ENCODE measurements around the gene CCL24. TPM values are rescaled to one million over a fixed set of nuclear protein-coding genes. Genes with fewer than 3 reads are reported as not detected.

The CCL24 gene
- total RNA-seq, 1 experiment from 2014 or later, result not detected

DNA sequence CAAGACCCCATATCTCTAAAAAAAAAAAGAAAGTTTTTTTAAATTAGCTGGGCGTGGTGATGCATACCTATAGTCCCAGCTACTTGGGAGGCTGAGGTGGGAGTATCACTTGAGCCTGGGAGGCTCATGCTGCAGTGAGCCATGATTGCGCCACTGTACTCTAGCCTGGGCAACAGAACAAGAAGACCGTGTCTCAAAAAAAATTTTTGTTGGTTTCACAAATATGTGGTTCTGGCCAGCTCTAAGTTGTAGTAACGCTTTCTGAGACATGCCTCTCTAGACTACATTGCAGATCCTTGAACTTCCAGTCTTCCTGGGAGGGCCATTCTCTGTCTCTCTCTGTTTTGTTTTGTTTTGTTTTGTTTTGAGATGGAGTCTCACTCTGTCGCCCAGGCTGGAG is 40.6 kb upstream of the CCL24 start:
- H3K27ac ChIP-seq (ENCODE audit: low read length), result no peak overlapping the region
- in situ Hi-C loops (cut with HindIII; ENCODE audit: low pct_unique_long_range_greater_than_20kb, low sequenced_read_pairs), result no loop called here
- TF ChIP-seq TCF7L2 (IDR thresholded peaks at IDR 0.05; ENCODE audit: low read depth, low read length) (no peak), SIN3A (IDR thresholded peaks at IDR 0.05; ENCODE audit: borderline replicate concordance, insufficient read depth, low read depth, low read length) (no peak), POLR2AphosphoS5 (IDR thresholded peaks at IDR 0.05; ENCODE audit: low read depth, low read length) (no peak)
- TF ChIP-seq, protein P1, sequence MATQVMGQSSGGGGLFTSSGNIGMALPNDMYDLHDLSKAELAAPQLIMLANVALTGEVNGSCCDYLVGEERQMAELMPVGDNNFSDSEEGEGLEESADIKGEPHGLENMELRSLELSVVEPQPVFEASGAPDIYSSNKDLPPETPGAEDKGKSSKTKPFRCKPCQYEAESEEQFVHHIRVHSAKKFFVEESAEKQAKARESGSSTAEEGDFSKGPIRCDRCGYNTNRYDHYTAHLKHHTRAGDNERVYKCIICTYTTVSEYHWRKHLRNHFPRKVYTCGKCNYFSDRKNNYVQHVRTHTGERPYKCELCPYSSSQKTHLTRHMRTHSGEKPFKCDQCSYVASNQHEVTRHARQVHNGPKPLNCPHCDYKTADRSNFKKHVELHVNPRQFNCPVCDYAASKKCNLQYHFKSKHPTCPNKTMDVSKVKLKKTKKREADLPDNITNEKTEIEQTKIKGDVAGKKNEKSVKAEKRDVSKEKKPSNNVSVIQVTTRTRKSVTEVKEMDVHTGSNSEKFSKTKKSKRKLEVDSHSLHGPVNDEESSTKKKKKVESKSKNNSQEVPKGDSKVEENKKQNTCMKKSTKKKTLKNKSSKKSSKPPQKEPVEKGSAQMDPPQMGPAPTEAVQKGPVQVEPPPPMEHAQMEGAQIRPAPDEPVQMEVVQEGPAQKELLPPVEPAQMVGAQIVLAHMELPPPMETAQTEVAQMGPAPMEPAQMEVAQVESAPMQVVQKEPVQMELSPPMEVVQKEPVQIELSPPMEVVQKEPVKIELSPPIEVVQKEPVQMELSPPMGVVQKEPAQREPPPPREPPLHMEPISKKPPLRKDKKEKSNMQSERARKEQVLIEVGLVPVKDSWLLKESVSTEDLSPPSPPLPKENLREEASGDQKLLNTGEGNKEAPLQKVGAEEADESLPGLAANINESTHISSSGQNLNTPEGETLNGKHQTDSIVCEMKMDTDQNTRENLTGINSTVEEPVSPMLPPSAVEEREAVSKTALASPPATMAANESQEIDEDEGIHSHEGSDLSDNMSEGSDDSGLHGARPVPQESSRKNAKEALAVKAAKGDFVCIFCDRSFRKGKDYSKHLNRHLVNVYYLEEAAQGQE (IDR thresholded peaks at IDR 0.05; ENCODE audit: insufficient read depth in 1 of 2, low read depth in 2 of 2, low read length in 1 of 2), result no peak
- TF ChIP-seq, protein P2, sequence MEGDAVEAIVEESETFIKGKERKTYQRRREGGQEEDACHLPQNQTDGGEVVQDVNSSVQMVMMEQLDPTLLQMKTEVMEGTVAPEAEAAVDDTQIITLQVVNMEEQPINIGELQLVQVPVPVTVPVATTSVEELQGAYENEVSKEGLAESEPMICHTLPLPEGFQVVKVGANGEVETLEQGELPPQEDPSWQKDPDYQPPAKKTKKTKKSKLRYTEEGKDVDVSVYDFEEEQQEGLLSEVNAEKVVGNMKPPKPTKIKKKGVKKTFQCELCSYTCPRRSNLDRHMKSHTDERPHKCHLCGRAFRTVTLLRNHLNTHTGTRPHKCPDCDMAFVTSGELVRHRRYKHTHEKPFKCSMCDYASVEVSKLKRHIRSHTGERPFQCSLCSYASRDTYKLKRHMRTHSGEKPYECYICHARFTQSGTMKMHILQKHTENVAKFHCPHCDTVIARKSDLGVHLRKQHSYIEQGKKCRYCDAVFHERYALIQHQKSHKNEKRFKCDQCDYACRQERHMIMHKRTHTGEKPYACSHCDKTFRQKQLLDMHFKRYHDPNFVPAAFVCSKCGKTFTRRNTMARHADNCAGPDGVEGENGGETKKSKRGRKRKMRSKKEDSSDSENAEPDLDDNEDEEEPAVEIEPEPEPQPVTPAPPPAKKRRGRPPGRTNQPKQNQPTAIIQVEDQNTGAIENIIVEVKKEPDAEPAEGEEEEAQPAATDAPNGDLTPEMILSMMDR (IDR thresholded peaks at IDR 0.05), result no peak
- DNase-seq (ENCODE audit: low read depth, low spot score) (no peak), ATAC-seq (no peak)
- H3K9me3 ChIP-seq (ENCODE audit: control insufficient read depth, insufficient read depth, low read depth, low read length), result no peaks in the 10 kb centered on the region
- H3K27me3 ChIP-seq (ENCODE audit: control insufficient read depth, insufficient read depth, low read length), result no peaks in the 10 kb centered on the region
- POLR2A ChIA-PET, result no interaction called here
- no TSS peak for BruUV-seq (replicated peaks)
- no peaks in the 10 kb centered on the region for H3K4me1 ChIP-seq (ENCODE audit: control insufficient read depth, insufficient read depth, low read length)
- intact Hi-C loops (cut with micrococcal nuclease; ENCODE audit: unreplicated experiment), result no loop called here
- CTCF ChIA-PET, result no interaction called here
- H3K36me3 ChIP-seq (ENCODE audit: control insufficient read depth, insufficient read depth, low read length), result no peaks in the 10 kb centered on the region
- no peak overlapping the region for H3K4me3 ChIP-seq (ENCODE audit: low read depth in 2 of 2, low read length in 2 of 2)

DNA sequence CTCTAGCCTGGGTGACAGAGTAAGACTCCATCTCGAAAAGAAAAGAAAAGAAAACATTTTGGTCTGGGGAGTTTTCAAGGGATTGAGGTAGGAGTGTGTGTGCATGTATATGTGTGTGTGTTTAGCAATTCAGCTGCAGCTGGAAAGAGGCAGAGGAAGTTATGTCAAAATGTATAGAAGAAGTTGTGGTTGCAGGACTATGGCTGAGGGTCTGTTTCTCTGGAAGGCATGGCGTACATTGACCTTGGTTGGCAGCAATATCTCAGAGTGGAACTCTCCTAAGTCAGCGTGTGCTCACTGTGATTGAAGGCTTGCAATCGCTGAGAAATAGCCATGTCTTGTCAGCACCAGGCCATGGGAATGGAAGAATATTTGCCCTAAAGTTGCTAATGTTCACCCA is 36.6 kb upstream of the CCL24 start:
- TF ChIP-seq SIN3A (IDR thresholded peaks at IDR 0.05; ENCODE audit: borderline replicate concordance, insufficient read depth, low read depth, low read length), result no peak
- no peak for TF ChIP-seq POLR2AphosphoS5 (IDR thresholded peaks at IDR 0.05; ENCODE audit: low read depth, low read length)
- TF ChIP-seq, protein P1 (IDR thresholded peaks at IDR 0.05; ENCODE audit: insufficient read depth in 1 of 2, low read depth in 2 of 2, low read length in 1 of 2), result no peak
- TF ChIP-seq, protein P2 (IDR thresholded peaks at IDR 0.05), result no peak
- TF ChIP-seq TCF7L2 (IDR thresholded peaks at IDR 0.05; ENCODE audit: low read depth, low read length), result no peak
- Histone ChIP-seq H3K9me3 (ENCODE audit: control insufficient read depth, insufficient read depth, low read depth, low read length) (no peaks in the 10 kb centered on the region), H3K27me3 (ENCODE audit: control insufficient read depth, insufficient read depth, low read length) (no peaks in the 10 kb centered on the region), H3K36me3 (ENCODE audit: control insufficient read depth, insufficient read depth, low read length) (no peaks in the 10 kb centered on the region), H3K4me3 (ENCODE audit: low read depth in 2 of 2, low read length in 2 of 2) (no peak overlapping the region), H3K4me1 (ENCODE audit: control insufficient read depth, insufficient read depth, low read length) (no peaks in the 10 kb centered on the region), H3K27ac (ENCODE audit: low read length) (no peak overlapping the region)
- in situ Hi-C loops (cut with HindIII; ENCODE audit: low pct_unique_long_range_greater_than_20kb, low sequenced_read_pairs) (no loop called here), intact Hi-C loops (cut with micrococcal nuclease; ENCODE audit: unreplicated experiment) (no loop called here)
- CTCF ChIA-PET, result no interaction called here
- no peak for DNase-seq (ENCODE audit: low read depth, low spot score)
- ATAC-seq, result no peak
- POLR2A ChIA-PET, result interaction anchor here (0.5 kb wide), 1 partner anchor 33 kb away, joined by 7 read pairs; no protein-coding TSS in a partner anchor
- BruUV-seq (replicated peaks), result no TSS peak
